GM12878 (cell line): ENCODE measurements around the gene ADAMTSL5. TPM values are rescaled to one million over a fixed set of nuclear protein-coding genes. Genes with fewer than 3 reads are reported as not detected.

Experiments used
- ATAC-seq: fragments of 200-7000 bp; cut with Tn5 transposase; 3 replicates; pipeline ENCODE4 v1.9.1; 2020; ENCODE audit warnings: mild to moderate bottlenecking, moderate library complexity
- BruUV-seq: library from RNA; stranded (reverse); fragments of 400-500 nt; replicated peaks from 2 replicates; lab custom pipeline; 2021; lab: Mats Ljungman, UMichigan
- CTCF ChIA-PET: fragments of 300-600 bp; sonication (Branson Sonifier 250); formaldehyde crosslinking; extraction: SDS; loops from one replicate; lab custom pipeline; 2021; ENCODE audit warnings: inconsistent platforms; lab: Yijun Ruan, JAX
- POLR2A ChIA-PET: fragments of 350-600 bp; formaldehyde crosslinking; extraction: SDS; loops from one replicate; lab custom pipeline; 2021; ENCODE audit warnings: inconsistent platforms; lab: Charles Lee
- RAD21 ChIA-PET: fragments of 300-600 bp; sonication (Branson Sonifier 250); formaldehyde crosslinking; loops from one replicate; lab custom pipeline; 2023; ENCODE audit warnings: antibody characterized with exemption; ENCODE audit not compliant: unreplicated experiment; lab: Charles Lee
- SMC1A ChIA-PET: fragments of 300-600 bp; sonication (Branson Sonifier 250); formaldehyde crosslinking; loops from one replicate; lab custom pipeline; 2023; ENCODE audit not compliant: unreplicated experiment, uncharacterized antibody; lab: Charles Lee
- DNase-seq: peaks from one replicate; pipeline ENCODE4 v3.0.0-alpha.2; 2011; ENCODE audit warnings: low read depth, low spot score
- FAIRE-seq: peaks from 3 replicates; lab custom pipeline; 2011; peaks lifted over from hg19 to GRCh38; lab: Jason Lieb, UNC
- H2AFZ ChIP-seq: 2 replicates; pipeline ENCODE4 v1.6.0; 2011; ENCODE audit warnings: low read depth, low read length, control low read depth; ENCODE audit not compliant: control insufficient read depth
- H3K27ac ChIP-seq: 2 replicates; pipeline ENCODE4 v1.5.1; 2011; ENCODE audit warnings: control low read depth; ENCODE audit not compliant: control insufficient read depth, insufficient read depth
- H3K27me3 ChIP-seq, 2 experiments: replicated peaks in 1 of 2; 2 replicates each; pipeline versions ENCODE4 v1.6.0 to v1.6.1; 2011; ENCODE audit warnings: low read length in 1 of 2; ENCODE audit not compliant: control insufficient read depth in 2 of 2, insufficient read depth in 2 of 2
- H3K36me3 ChIP-seq, 2 experiments: 2 replicates each; pipeline ENCODE4 v1.5.1; 2011; ENCODE audit warnings: low read length in 1 of 2; ENCODE audit not compliant: control insufficient read depth in 2 of 2, insufficient read depth in 2 of 2
- H3K4me1 ChIP-seq: 2 replicates; pipeline ENCODE4 v1.6.1; 2011; ENCODE audit warnings: mild to moderate bottlenecking, low read length, moderate library complexity, mixed read lengths; ENCODE audit not compliant: control insufficient read depth, insufficient read depth
- H3K4me2 ChIP-seq: 2 replicates; pipeline ENCODE4 v1.6.0; 2011; ENCODE audit warnings: control low read depth; ENCODE audit not compliant: control insufficient read depth, insufficient read depth
- H3K4me3 ChIP-seq: fragments of 200-600 bp; sonication (generic); 2 replicates; pipeline ENCODE4 v1.5.1; 2016
- H3K79me2 ChIP-seq: 2 replicates; pipeline ENCODE4 v1.6.0; 2011; ENCODE audit warnings: low read length; ENCODE audit not compliant: control insufficient read depth, insufficient read depth
- H3K9ac ChIP-seq: 2 replicates; pipeline ENCODE4 v1.8.0; 2011; ENCODE audit warnings: low read length, control low read depth, mixed read lengths; ENCODE audit not compliant: control insufficient read depth, insufficient read depth
- H3K9me3 ChIP-seq: replicated peaks from 3 replicates; pipeline ENCODE4 v1.5.1; 2011; ENCODE audit warnings: mild to moderate bottlenecking, low read length; ENCODE audit not compliant: control insufficient read depth, insufficient read depth
- H4K20me1 ChIP-seq: 2 replicates; pipeline ENCODE4 v1.6.0; 2011; ENCODE audit not compliant: control insufficient read depth, insufficient read depth
- BCL3 ChIP-seq: IDR thresholded peaks from 2 replicates; pipeline ENCODE4 v1.6.1; 2011; ENCODE audit warnings: borderline replicate concordance, low read depth, mild to moderate bottlenecking, moderate library complexity, low read length; ENCODE audit not compliant: insufficient read depth, poor library complexity, severe bottlenecking
- CTCF ChIP-seq, 3 experiments: IDR thresholded peaks in 2 of 3; conservative IDR thresholded peaks in 1 of 3; 2 replicates each; pipeline ENCODE4 v1.5.1; 2011; ENCODE audit warnings: low read depth in 3 of 3, low read length in 3 of 3, mild to moderate bottlenecking in 3 of 3, control low read depth in 2 of 3, moderate library complexity in 2 of 3, inconsistent platforms in 1 of 3, mixed read lengths in 1 of 3; ENCODE audit not compliant: control insufficient read depth in 2 of 3, insufficient read depth in 1 of 3; ENCODE audit errors: extremely low read depth in 1 of 3
- DPF2 ChIP-seq: fragments of 450-650 bp; IDR thresholded peaks from 2 replicates; pipeline ENCODE4 v1.6.1; 2017; ENCODE audit warnings: mild to moderate bottlenecking
- GABPA ChIP-seq: IDR thresholded peaks from 2 replicates; pipeline ENCODE4 v1.6.1; 2014; ENCODE audit warnings: antibody characterized with exemption, low read depth, mild to moderate bottlenecking, inconsistent platforms
- HDAC2 ChIP-seq: fragments of 200-600 bp; sonication (generic); IDR thresholded peaks from 2 replicates; pipeline ENCODE4 v1.6.1; 2017
- IRF3 ChIP-seq: fragments of 450-650 bp; IDR thresholded peaks from 2 replicates; pipeline ENCODE4 v1.6.1; 2014; ENCODE audit warnings: mild to moderate bottlenecking
- KLF5 ChIP-seq: fragments of 450-650 bp; IDR thresholded peaks from 2 replicates; pipeline ENCODE4 v1.6.1; 2014; ENCODE audit warnings: mild to moderate bottlenecking; ENCODE audit not compliant: partially characterized antibody
- MAX ChIP-seq: IDR thresholded peaks from 2 replicates; pipeline ENCODE4 v1.6.1; 2012; ENCODE audit warnings: low read depth, low read length, improper control_type of control experiment
- NBN ChIP-seq: fragments of 450-650 bp; IDR thresholded peaks from 2 replicates; pipeline ENCODE4 v1.6.1; 2016
- POLR2AphosphoS5 ChIP-seq: IDR thresholded peaks from 2 replicates; pipeline ENCODE4 v1.6.1; 2011; ENCODE audit warnings: mild to moderate bottlenecking, low read length, inconsistent platforms
- RAD51 ChIP-seq: fragments of 450-650 bp; IDR thresholded peaks from 2 replicates; pipeline ENCODE4 v1.6.1; 2016; ENCODE audit warnings: moderate library complexity, mild to moderate bottlenecking, inconsistent platforms
- SKIL ChIP-seq: fragments of 450-650 bp; IDR thresholded peaks from 2 replicates; pipeline ENCODE4 v1.6.1; 2017; ENCODE audit warnings: mild to moderate bottlenecking, low read depth, inconsistent platforms; ENCODE audit not compliant: poor library complexity, severe bottlenecking
- SMARCA5 ChIP-seq: fragments of 450-650 bp; IDR thresholded peaks from 2 replicates; pipeline ENCODE4 v1.6.1; 2017; ENCODE audit warnings: mild to moderate bottlenecking
- STAT3 ChIP-seq: IDR thresholded peaks from 2 replicates; pipeline ENCODE4 v1.6.1; 2011; ENCODE audit warnings: low read depth, low read length, improper control_type of control experiment
- ZNF622 ChIP-seq: fragments of 450-650 bp; IDR thresholded peaks from 2 replicates; pipeline ENCODE4 v1.6.1; 2017; ENCODE audit warnings: mild to moderate bottlenecking, inconsistent platforms
- WGBS: methylation state at CpG from one replicate; pipeline ENCODE4 v1.1.6; 2016; ENCODE audit warnings: low lambda C conversion rate; ENCODE audit not compliant: insufficient replicate concordance, insufficient coverage; ENCODE audit errors: missing lambda C conversion rate; 5-methylcytosine and 5-hydroxymethylcytosine counted together
- in situ Hi-C: fragments of 300-500 bp; cut with MboI; formaldehyde crosslinking; loops from 9 replicates; pipeline ENCODE4 v1.14.3; 2018; ENCODE audit warnings: mixed read lengths
- intact Hi-C: fragments of 100-400 bp; cut with micrococcal nuclease; formaldehyde crosslinking; loops from one replicate; pipeline ENCODE4 v1.14.2; 2022; ENCODE audit not compliant: unreplicated experiment
- polyA plus RNA-seq, 11 experiments: library from polyadenylated mRNA; depleted of rRNA in 4 of 11; unstranded in 6 of 11; stranded (reverse) in 5 of 11; fragments of >200 nt; fragmentation: Nextera tagmentation in 4 of 11; fragmentation: Illumina TruSeq in 1 of 11; extraction: Ambion mirVana in 4 of 11; extraction: Trizol in 1 of 11; gene quantifications; 1 replicate in 1 of 11; 2 replicates in 10 of 11; pipeline versions ENCODE4 v1.2.1 to v1.2.3, GENCODE V29; 2011 to 2016; ENCODE audit warnings: inconsistent platforms in 2 of 11, missing spikeins in 2 of 11, low read depth in 1 of 11
- total RNA-seq, 4 experiments: library from RNA; depleted of rRNA in 3 of 4; stranded (reverse); fragments of >200 nt in 3 of 4; fragmentation: Illumina TruSeq in 1 of 4; extraction: Trizol in 1 of 4; gene quantifications; 2 replicates each; pipeline versions ENCODE4 v1.2.1 to v1.2.3, GENCODE V29; 2013 to 2021

ADAMTSL5 gene
- total and polyA plus RNA-seq, 10 of the 15 experiments (the other 5 are each of a cell fraction or from before 2014, with no cell fraction given): 0.04 to 0.83 (median 0.32) TPM; not detected in 4

GRCh38 chr19:1520203-1520780 is 7.5 kb upstream of the ADAMTSL5 start:
- 23% methylated on average over 17 of the region's 17 CpGs for WGBS
- no peak for TF ChIP-seq GABPA
- no peak for TF ChIP-seq HDAC2
- TF ChIP-seq POLR2AphosphoS5: no peak
- TF ChIP-seq SMARCA5: no peak
- TF ChIP-seq MAX: no peak
- TF ChIP-seq NBN: no peak
- TF ChIP-seq DPF2: no peak
- TF ChIP-seq STAT3: no peak
- TF ChIP-seq BCL3: no peak
- TF ChIP-seq IRF3: no peak
- TF ChIP-seq CTCF (IDR thresholded peaks at IDR 0.05 in 2 of 3, conservative IDR thresholded peaks at IDR 0.05 in 1 of 3; ENCODE audit: control insufficient read depth in 2 of 3, extremely low read depth in 1 of 3, insufficient read depth in 1 of 3, low read depth in 3 of 3, low read length in 3 of 3): no peak
- no peak for TF ChIP-seq SKIL
- no peak for TF ChIP-seq ZNF622
- no peak for TF ChIP-seq KLF5
- no peak for TF ChIP-seq RAD51

More at GRCh38 chr19:1520203-1520780, 7.5 kb upstream of the ADAMTSL5 start:
- in situ Hi-C loops (no loop called here), intact Hi-C loops (no loop called here)
- Histone ChIP-seq H2AFZ (no peak overlapping the region), H3K27ac (no peak overlapping the region), H3K9ac (no peak overlapping the region), H4K20me1 (no peaks in the 10 kb centered on the region), H3K79me2 (no peaks in the 10 kb centered on the region), H3K27me3 (peaks cover 0 to 2% of the 10 kb centered on the region in 2 experiments; a peak in 3 of 4 replicates), H3K4me3 (no peak overlapping the region), H3K9me3 (no peaks in the 10 kb centered on the region), H3K4me2 (no peak overlapping the region), H3K4me1 (no peaks in the 10 kb centered on the region), H3K36me3 (no peaks in the 10 kb centered on the region)
- ChIA-PET POLR2A (no interaction called here), RAD21 (no interaction called here), CTCF (no interaction called here), SMC1A (no interaction called here)
- no peak for DNase-seq
- BruUV-seq: no TSS peak
- FAIRE-seq: no peak
- no peak for ATAC-seq
